ENCODE results near the gene FOXD1.
"Not testable (repeated sequence)": the region's sequence is repeated elsewhere in the genome, so short reads cannot be mapped to it uniquely, and the experiment has no call there.

Gene FOXD1

GRCh38 chr5:73415171-73415570, 33.4 kb downstream of the FOXD1 start:
- no peak for DNase-seq

DNA sequence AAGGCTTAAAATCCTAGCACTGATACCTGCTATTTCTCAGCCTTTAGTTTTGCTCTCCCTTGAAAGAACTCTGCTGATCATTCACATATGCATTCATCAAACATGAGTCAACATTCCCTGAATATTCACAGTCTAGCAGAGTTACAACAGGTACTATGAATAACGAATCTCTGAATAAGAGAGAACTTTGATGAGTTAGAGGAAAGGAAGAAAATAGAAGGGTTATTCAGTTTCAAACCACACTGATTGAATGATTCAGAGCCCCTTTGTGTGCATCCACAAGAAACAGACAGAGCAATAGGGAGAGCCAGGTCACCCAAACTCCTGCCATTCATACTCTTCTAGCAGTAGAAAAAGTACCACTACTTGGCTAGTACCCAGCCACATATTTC, 36.0 kb downstream of the FOXD1 start:
- DNase-seq, result no peak

DNA sequence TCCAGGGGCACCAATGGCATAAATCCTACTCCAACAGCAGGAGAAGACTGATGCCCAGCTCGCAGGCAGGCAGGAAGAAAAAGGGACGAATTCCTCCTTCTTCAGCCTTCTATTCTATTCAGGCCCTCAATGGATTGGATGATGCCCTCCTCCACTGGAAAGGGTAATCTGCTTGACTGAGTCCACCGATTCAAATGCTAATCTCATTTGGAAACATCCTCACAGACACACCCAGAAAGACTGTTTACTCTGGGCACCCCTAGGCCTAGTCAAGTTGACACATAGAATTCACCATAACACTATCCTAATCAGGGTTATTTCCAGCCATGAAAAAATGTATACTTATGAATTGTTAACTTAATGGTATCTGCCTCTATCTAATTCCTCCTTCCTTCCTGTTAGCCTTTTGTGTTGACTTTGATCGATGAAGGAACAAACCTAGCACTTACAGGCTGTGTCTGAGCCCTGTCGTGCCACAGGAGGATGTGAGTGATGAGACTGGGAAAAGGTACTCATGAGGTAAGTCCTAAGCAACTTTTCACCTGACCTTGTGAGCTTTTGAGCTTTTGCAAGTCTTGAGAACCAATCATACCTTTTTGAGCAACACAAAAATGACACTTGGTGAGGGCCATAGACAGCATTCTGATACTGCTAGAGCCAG, 36.5 kb downstream of the FOXD1 start:
- no peak for DNase-seq

GRCh38 chr5:73409927-73410326, 38.6 kb downstream of the FOXD1 start:
- not testable (repeated sequence) for DNase-seq

GRCh38 chr5:73405691-73406090, 42.9 kb downstream of the FOXD1 start:
- no peak for DNase-seq

DNA sequence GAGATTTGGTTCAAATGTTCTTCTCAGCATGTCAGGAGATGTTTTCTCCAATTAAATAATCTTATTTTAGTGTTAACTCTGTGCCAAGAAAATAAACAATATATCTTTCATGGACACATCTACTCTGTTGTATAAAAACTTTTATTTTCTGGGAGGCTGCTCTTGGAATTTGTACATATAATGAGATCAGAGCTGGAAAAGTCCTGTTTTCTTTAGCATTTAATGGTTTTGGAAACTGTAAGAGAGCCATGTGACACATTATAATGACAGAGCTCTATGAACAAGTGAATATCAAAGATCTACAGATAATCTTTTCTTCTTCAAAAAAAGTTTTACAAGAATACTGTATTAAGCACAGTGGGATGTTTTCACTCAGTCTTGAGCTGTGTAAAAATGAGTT, 48.8 kb downstream of the FOXD1 start:
- DNase-seq, result no peak

Measured in CD4-positive, alpha-beta T cell treated with Interleukin-10 for 1 hour (primary cell).